GM19463 (cell line): Measurements from ENCODE around the gene MOB3B.
"Not testable (repeated sequence)": the region's sequence is repeated elsewhere in the genome, so short reads cannot be mapped to it uniquely, and the experiment has no call there.

Experiments used
- ATAC-seq: cut with Tn5 transposase; IDR thresholded peaks from one replicate; pipeline ENCODE4 v1.9.1; 2021; ENCODE audit warnings: mild to moderate bottlenecking, moderate library complexity; ENCODE audit not compliant: unreplicated experiment

MOB3B gene

DNA sequence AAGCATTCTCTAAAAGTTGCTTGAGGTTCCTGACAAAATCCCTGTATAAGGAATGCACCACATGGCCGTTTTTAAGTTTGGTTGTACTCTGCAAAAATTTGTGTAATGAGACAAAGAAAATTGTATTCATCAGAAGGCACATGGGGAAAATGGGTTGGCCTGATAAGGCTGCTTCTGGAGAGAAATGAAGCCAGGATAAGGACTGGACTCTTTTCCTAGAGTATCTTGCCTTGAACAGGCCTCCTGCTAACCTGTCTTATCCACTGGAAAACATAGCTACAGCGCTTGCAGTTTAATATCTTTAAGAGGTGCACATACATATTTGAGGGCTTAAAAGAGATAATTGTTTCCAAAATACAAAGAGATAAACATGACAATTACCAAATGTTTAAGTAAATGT is 46.9 kb downstream of the MOB3B start:
- ATAC-seq, result no peak

DNA sequence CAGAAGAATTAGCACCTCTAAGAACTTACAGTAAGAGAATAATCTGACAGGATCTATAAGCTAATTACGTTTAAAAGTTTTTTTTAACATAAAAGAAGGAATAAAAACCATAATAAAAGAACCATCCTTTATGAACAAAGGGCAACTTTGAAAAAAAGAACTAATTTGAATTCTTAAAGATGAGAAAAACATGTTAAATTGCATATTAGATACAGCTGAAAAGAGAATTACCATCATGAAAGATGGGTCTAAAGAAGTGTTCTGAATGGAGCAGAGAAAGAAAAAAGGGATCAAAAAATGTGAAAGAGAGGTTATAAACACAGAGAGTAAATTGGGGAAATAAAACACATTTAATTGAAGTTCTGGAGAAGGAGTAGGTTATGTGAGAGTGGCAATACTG is 51.3 kb downstream of the MOB3B start:
- no peak for ATAC-seq

DNA sequence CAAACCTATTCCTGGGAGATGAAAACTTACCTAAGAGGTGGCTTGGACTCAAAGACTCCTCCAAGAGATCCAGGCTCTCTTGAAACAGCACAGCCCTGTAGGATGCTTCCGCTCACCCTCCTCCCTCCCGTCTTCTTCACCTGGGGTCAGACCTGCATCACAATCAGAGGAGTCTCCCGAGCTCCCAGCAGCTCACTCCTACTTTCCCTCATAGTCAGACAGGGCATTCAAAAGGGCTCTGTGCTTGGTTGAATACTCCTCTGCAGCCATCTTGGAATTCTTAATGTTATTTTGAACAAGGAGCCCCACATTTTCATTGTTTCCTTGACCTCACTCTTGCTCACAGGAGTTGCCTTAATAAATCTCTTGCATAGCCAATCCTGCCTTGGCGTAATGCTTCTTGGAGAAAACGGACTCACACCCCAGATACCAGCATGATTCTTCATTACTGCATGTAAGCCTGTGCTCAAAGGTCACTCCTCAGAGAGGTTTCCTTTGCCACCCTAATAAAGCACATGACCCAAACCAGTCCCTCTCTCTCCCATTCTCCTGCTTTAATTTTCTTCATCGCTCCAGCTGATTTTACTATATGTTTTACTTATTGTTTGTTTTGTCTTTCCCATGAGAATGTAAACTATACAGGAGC is 52.6 kb downstream of the MOB3B start:
- no peak for ATAC-seq

GRCh38 chr9:27475057-27475595 is 54.5 kb downstream of the MOB3B start:
- no peak for ATAC-seq

DNA sequence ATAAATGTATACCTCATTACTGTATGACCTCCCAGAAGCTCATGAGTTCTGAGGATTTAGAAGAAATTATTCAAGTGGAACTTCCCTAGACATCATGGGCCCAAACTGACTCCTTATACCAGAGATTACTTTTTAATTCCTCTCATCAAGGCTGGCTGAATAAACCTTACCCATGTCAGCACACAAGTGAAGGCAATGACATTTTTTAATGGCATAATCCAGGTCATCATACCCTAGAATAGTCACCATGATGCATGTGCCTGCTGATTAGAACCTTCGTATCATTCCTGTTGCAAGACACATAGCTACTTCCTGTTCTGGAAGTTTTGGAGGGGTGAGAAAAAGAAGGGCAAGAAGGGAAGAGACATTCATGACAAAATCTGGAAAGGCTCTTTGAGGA is 55.3 kb downstream of the MOB3B start:
- no peak for ATAC-seq

DNA sequence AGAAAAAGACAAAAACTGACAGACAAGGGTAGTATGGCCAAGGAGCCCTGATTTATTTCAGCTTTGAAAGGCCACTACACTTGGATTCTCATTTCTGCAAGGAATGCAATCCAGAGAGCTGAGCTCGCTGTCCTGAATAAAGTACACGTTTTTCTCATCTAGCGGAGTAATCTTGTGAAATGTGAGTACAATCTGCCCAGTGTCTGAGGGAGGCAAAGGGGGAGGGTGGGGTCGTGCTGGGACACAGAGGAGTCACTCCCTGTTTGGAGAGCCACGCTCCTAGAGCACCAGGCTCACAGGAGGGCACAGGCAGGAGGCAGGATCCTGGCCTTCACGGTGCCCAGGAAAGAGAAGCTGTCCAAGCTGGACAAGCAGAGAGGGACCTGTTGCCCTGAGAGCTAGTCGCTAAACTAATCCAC is 56.5 kb downstream of the MOB3B start:
- no peak for ATAC-seq

GRCh38 chr9:27472195-27472594 is 57.4 kb downstream of the MOB3B start:
- no peak for ATAC-seq

DNA sequence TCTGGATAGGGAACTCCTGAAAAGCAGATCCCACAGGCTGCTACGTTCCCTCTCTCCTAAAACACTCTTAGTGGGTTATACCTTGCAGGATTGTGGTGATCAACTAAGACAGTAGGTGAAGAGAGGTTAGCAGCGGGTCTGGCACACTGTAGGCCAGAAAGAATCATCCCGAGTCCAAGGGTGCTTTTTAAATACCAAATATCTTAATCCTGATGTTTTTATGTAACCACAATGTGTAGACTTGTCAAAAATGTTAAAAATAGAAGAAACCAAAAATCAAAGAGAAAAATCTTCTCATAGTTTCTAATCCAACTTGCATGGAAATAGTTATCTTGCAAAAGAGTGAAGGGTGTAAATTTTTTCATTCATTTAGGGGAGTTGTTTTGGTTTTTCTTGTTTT is 57.8 kb downstream of the MOB3B start:
- ATAC-seq, result no peak

DNA sequence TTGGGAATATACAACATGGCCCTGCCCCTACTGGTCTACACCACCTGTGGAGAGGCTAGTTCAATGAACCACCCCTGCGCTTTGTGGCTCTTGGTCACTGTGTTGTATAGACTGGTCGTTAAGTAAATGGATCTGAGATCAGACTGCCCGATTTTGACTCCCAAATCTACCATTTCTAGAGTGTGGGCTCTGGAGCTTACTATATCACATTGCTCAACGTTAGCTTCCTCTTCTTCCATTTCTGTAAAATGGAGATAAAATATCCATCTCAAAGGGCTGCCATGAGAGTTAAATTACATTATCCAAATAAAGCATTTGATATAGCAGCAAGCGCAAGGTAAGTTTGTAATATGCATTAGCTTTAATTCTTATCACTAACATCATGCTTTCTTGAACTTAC is 58.2 kb downstream of the MOB3B start:
- ATAC-seq, result no peak

GRCh38 chr9:27470291-27470856 is 59.2 kb downstream of the MOB3B start:
- no peak for ATAC-seq

GRCh38 chr9:27469550-27469949 is 60.1 kb downstream of the MOB3B start:
- ATAC-seq, result no peak

- peak; percentile 62 for ATAC-seq
Observed at GRCh38 chr9:27468462-27469110, 61.0 kb downstream of the MOB3B start.

DNA sequence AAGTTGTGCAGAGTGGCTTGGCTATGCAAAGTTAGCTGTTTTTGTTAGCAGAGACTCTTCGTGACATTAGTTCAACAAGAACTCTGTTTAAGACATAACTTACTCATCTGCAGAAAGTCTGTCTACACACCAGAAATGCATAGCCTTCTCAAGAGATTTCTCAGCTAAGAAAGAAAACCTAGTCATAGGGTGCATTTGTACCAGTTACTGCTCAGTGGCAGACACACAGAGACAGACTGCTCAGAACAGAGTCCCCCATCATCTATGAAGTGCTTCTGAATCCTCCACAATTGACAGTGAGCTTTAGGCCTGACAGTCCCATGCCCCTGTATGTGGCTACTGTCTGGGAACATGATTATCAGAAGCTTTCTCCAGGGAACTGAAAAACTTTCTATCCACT is 61.6 kb downstream of the MOB3B start:
- no peak for ATAC-seq

DNA sequence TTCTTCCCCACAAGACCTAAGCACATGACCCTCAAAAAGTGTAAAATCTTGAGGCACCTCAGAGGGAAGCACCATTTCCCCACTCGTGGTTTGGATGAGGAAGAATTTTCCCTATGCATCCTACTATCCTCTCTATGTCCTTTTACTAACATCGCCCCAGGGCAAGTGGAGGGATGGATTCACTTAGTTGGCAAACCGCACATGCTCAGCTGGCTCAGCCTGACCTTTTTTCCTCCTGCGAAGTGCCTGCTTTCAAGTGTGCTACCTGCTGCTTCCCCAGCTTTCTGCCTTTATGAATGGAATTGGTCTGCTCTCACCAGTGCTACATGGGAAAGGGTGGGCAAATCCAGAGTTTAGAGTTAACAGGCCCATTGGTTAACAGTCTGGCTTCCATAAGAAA is 62.1 kb downstream of the MOB3B start:
- no peak for ATAC-seq

DNA sequence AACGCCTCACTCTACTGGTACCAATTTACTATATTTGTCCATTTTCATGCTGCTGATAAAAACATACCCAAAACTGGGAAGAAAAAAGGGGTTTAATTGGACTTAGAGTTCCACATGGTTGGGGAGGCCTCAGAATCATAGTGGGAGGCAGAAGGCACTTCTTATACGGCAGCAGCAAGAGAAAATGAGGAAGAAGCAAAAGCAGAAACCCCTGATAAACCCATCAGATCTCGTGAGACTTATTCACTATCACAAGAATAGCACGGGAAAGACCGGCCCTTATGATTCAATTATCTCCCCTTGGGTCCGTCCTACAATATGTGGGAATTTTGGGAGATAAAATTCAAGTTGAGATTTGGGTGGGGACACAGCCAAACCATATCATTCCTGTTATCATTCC is 63.1 kb downstream of the MOB3B start:
- ATAC-seq, result not testable (repeated sequence)

DNA sequence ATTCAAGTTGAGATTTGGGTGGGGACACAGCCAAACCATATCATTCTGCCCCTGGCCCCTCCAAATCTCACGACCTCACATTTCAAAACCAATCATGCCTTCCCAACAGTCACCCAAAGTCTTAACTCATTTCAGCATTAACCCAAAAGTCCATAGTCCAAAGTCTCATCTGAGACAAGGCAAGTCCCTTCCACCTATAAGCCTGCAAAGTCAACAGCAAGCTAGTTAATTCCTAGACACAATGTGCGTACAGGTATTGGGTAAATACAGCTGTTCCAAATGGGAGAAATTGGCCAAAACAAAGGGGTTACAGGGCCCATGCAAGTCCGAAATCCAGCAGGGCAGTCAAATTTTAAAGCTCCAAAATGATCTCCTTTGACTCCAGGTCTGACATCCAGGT is 64.7 kb downstream of the MOB3B start:
- not testable (repeated sequence) for ATAC-seq

DNA sequence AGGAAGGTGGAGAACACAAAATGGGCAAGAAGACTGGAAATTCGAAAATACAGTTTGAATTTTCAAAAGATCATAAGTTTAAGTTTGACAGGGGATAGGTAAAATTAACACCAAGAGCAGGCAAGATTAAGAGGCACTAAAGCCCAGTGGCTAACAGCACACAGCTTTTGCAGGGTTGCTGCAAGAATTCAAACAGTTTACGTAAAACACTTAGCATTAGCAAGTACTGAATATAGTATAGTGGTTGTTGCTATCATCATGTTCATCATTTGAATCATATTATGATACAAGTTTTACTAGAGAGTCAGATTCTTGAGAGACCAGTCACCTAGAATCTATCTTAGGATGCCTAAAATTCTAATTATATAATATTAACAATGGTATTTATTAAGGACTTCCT is 66.8 kb downstream of the MOB3B start:
- no peak for ATAC-seq

DNA sequence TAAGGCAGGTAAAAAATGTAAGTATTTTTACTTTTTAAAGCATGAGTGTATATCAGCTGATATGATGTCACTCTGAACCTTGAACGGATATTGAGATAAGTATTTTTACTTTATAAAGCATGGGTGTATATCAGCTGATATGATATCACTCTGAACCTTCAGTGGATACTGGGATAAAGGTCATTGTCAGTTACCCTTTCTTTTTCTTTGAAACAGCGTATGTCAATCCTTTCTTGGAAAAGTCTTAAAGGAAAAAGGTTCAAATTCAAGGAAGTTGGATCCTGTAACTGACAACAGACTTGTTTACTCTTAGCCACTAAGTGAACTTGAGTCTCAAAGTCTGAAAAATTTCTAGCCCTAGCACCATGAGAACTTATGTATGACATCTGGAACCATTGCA is 67.2 kb downstream of the MOB3B start:
- ATAC-seq, result no peak

DNA sequence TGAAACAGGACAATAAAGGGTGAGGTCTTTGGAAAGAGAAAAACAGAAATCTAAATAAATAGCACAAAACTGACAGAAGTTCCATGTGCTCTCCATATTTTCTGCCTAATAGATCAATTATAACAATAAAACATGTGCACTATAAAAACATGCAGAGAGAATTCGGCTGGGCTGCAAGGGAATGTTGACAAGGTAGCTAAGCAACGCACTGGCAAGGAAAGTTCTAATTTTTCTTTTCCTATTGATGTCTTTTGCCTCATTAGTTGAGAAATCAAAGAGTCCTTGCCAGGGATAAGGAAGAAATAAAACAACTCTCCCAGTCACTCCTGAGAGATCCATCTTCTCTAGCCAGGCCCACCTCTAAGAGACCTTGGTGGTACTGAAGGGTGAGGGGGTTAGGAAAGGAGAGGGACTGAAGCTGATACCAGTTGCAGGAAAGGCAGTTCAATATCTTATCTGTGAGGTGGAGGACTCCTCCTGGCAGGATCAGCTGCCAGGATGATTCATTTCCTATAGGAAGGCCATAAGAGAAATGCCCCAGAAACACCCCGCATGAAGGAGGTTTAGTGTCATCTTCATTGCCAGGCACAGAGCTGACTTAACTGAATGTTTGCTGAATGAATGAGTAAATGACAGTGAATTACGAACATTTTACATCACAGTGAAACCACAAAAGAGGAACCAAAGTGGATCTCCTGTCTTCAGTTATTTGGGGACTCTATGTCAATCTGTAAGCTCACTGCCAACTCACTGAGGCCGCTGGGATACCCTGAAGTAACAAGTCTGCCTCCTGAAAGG is 69.2 kb downstream of the MOB3B start:
- peak; percentile 89 for ATAC-seq

DNA sequence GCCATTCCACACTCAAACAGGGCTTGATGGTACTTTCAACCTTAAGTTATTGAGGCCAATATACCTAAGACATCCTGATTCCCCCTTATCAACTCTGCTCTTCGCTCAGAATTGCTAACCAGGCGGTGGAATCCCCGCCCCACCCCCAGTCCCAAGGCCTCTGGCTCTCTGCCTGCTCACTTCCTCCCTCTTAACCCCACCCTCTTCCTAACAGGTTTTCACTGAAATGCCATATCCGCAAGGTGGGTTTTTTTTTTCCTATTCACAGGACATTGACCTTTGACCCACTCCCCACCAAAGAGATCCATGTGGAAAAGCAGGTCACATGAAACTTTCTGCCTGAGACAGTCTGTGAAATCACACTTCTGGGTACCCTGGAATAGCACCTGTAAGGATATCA is 72.2 kb downstream of the MOB3B start:
- no peak for ATAC-seq

GRCh38 chr9:27453860-27454553 is 75.6 kb downstream of the MOB3B start:
- ATAC-seq, result no peak
